Measurements from ENCODE around the gene KIF5C.

Gene KIF5C

DNA sequence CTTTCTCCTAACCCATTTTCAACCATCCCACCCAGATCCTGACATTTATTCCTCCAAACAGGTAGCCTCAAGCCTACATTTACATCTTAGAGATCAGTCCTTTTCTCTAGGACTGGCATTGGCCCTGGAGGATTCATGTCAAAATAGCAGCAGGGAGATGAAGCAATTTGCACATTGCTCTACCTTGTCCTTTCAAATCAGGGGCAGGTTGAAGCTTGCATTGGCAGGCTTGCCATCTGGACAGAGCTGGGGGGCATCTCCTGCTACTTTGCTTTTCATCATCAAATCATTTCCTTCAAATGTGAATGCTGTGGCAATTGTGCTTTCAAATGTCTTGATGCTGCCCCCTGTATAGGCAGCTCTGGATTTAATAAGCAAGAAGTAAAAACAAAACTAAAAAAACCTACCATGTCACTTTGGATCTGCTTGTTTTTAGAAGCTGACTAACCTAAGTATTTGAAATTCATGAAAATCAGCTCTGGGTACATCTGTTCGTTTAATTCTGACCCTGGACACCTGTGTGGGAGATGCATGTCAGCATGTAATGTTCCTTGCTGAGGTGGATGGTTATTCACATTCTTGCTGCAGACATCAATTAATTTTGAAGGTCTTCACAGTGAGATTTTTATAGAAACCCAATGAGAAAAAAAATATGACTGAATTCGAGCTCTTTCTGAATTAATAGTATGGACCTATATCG, 47.9 kb downstream of the KIF5C start:
- TF ChIP-seq, protein P1, sequence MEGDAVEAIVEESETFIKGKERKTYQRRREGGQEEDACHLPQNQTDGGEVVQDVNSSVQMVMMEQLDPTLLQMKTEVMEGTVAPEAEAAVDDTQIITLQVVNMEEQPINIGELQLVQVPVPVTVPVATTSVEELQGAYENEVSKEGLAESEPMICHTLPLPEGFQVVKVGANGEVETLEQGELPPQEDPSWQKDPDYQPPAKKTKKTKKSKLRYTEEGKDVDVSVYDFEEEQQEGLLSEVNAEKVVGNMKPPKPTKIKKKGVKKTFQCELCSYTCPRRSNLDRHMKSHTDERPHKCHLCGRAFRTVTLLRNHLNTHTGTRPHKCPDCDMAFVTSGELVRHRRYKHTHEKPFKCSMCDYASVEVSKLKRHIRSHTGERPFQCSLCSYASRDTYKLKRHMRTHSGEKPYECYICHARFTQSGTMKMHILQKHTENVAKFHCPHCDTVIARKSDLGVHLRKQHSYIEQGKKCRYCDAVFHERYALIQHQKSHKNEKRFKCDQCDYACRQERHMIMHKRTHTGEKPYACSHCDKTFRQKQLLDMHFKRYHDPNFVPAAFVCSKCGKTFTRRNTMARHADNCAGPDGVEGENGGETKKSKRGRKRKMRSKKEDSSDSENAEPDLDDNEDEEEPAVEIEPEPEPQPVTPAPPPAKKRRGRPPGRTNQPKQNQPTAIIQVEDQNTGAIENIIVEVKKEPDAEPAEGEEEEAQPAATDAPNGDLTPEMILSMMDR (IDR thresholded peaks at IDR 0.05; ENCODE audit: low read depth, low read length): no peak
- DNase-seq (ENCODE audit: extremely low read depth, low read depth): no peak

- no peak for DNase-seq (ENCODE audit: extremely low read depth, low read depth)
- TF ChIP-seq, protein P1 (IDR thresholded peaks at IDR 0.05; ENCODE audit: low read depth, low read length): no peak
These were observed 49.6 kb downstream of the KIF5C start for GRCh38 chr2:148924514-148925178.

GRCh38 chr2:148926291-148926961, 51.4 kb downstream of the KIF5C start:
- no peak for DNase-seq (ENCODE audit: extremely low read depth, low read depth)
- TF ChIP-seq, protein P1 (IDR thresholded peaks at IDR 0.05; ENCODE audit: low read depth, low read length): peak; percentile 50

DNA sequence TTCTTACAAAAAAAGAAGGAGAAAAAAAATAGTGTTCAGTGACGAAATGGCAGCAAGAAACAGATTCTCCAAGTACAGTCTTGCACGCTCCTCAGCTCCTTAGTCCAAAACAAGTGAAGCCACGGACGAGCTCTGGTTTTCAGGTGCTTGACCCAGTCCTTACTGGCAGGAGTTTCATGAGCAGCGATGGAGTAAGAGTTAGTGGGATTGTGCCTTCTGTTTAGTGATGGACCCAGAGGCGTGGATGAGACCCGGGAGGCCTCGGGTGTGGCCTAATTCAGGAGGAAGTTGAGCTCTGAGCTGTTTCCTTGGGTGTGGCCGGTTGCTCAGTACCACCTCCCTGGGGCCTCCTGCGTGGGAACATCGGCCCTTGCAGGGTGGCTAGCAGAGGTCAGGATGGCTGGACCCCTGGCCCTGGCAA, 52.0 kb downstream of the KIF5C start:
- TF ChIP-seq, protein P1 (IDR thresholded peaks at IDR 0.05; ENCODE audit: low read depth, low read length): no peak
- DNase-seq (ENCODE audit: extremely low read depth, low read depth): no peak

- no peak for DNase-seq (ENCODE audit: extremely low read depth, low read depth)
- TF ChIP-seq, protein P1 (IDR thresholded peaks at IDR 0.05; ENCODE audit: low read depth, low read length): no peak
These were observed 53.4 kb downstream of the KIF5C start for GRCh38 chr2:148928395-148928794.

DNA sequence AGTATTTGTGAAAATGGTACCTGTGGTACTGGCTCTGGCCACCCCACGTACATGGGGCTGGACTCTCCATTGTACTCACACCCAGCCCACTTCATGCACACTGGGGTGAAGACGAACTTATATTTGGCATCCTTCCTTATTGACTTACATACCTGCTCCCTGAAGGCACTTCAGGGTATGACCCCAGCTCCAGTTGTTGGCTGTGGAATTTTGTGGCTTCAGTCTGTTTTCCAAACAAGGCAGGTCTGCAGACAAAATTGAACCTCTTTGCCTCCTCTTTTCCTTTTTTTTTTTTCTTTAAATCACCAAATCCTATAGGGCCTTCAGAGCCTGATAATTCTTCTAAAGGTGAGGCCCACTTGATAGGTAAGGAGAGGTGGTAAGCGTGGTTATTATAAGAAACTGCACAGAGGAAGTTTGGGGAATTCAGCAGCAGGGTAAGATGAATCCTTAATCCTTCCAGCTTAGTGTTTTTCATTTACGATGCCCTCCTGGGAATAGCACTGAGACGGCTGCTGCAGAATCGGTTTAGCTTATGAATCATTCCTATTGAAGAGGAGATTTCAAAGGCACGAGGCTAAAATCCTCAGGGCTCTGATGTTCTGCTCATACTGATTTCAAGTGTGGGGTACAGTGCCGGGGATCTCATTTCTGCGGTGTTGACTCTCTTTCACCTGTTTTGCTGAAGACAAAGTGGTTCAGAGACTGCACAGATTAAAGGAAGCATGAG, 55.2 kb downstream of the KIF5C start:
- TF ChIP-seq, protein P1 (IDR thresholded peaks at IDR 0.05; ENCODE audit: low read depth, low read length): no peak
- no peak for DNase-seq (ENCODE audit: extremely low read depth, low read depth)

Measured in AG09319 (cell line).